Measurements from ENCODE around the gene DEAF1.

The DEAF1 gene

DNA sequence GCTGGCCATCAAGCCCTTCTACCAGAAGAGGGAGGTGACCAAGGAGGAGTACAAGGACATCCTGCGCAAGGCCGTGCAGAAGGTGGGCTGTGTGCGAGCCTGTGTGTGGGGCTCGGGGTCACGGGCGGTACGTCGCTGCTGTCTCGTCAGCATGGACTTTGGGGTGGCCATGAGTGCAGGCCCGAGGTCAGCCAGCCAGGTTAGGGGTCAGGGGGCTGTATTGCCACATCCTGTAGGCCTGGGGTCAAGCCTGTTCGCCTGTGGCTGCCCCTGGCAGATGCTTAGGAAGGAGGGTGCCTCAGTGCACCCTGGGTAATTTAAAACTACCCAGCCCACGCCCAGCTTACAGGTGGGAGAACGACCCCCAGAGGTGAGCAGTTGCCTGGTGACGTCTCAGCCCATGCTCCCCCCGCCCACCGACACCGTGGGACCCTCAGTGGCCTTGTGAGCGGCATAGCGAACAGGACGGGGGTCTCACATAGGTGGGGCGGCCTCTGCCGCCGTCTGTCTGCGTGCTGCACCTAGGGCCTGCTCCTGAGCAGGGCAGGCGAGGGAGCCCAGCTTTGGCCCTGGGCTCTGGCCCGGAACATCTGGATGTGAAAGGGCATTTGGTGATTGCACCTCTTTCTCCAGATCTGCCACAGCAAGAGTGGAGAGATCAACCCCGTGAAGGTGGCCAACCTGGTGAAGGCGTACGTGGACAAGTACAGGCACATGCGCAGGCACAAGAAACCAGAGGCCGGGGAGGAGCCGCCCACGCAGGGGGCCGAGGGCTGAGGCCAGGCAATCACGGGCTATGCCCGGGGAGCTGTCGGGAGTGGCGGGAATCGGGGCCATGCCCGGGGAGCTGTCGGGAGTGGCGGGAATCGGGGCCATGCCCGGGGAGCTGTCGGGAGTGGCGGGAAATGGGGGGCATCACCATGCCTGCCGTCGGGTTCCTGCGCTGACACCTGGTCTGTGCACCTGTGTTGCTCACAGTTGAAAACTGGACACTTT is 83.7 kb downstream of the DEAF1 start:
- POLR2A ChIA-PET: no interaction called here
- TF ChIP-seq SP1 (IDR thresholded peaks at IDR 0.05) (no peak), L3MBTL2 (conservative IDR thresholded peaks at IDR 0.05) (no peak), LEF1 (IDR thresholded peaks at IDR 0.05; ENCODE audit: borderline replicate concordance) (no peak), FOXA1 (IDR thresholded peaks at IDR 0.05) (no peak), TARDBP (IDR thresholded peaks at IDR 0.05) (no peak), BHLHE40 (IDR thresholded peaks at IDR 0.05; ENCODE audit: borderline replicate concordance) (no peak), HDGF (IDR thresholded peaks at IDR 0.05; ENCODE audit: borderline replicate concordance) (no peak), SUZ12 (IDR thresholded peaks at IDR 0.05) (no peak), ZNF384 (IDR thresholded peaks at IDR 0.05) (no peak), FOXK2 (IDR thresholded peaks at IDR 0.05) (no peak)
- TF ChIP-seq, protein P1, sequence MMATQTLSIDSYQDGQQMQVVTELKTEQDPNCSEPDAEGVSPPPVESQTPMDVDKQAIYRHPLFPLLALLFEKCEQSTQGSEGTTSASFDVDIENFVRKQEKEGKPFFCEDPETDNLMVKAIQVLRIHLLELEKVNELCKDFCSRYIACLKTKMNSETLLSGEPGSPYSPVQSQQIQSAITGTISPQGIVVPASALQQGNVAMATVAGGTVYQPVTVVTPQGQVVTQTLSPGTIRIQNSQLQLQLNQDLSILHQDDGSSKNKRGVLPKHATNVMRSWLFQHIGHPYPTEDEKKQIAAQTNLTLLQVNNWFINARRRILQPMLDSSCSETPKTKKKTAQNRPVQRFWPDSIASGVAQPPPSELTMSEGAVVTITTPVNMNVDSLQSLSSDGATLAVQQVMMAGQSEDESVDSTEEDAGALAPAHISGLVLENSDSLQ (IDR thresholded peaks at IDR 0.05): no peak
- CTCF ChIA-PET: no interaction called here
- DNase-seq (ENCODE audit: extremely low spot score): no peak

DNA sequence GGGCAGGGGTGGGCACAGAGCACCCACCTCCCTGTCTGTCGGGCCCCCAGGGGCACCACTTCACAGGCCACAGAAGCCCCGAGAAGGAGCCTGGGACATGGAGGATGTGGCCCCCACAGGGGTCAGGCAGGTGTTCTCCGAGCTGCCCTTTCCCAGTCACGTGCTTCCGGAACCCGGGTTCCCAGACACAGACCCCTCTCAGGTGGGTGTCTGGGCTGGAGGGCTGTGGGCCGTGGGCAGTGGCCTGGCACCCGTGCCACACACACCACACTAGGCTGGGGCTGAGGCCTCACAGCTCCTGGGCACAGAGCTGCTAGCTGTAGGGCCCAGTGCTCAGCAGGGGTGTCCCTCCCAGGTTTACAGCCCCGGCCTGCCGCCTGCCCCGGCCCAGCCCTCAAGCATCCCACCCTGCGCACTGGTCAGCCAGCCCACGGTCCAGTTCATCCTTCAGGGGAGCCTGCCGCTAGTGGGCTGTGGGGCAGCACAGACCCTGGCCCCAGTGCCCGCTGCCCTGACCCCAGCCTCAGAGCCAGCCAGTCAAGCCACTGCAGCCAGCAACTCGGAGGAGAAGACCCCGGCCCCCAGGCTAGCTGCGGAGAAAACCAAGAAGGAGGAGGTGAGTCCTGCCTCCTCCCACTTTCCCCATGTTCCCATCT is 84.7 kb downstream of the DEAF1 start:
- no peak for DNase-seq (ENCODE audit: extremely low spot score)
- CTCF ChIA-PET: no interaction called here
- TF ChIP-seq, protein P1 (IDR thresholded peaks at IDR 0.05): no peak
- TF ChIP-seq SUZ12 (IDR thresholded peaks at IDR 0.05) (no peak), CTBP1 (IDR thresholded peaks at IDR 0.05; ENCODE audit: borderline replicate concordance) (no peak), NFRKB (IDR thresholded peaks at IDR 0.05) (no peak), FOXK2 (IDR thresholded peaks at IDR 0.05) (no peak), LEF1 (IDR thresholded peaks at IDR 0.05; ENCODE audit: borderline replicate concordance) (no peak), BHLHE40 (IDR thresholded peaks at IDR 0.05; ENCODE audit: borderline replicate concordance) (no peak)
- POLR2A ChIA-PET: no interaction called here

DNA sequence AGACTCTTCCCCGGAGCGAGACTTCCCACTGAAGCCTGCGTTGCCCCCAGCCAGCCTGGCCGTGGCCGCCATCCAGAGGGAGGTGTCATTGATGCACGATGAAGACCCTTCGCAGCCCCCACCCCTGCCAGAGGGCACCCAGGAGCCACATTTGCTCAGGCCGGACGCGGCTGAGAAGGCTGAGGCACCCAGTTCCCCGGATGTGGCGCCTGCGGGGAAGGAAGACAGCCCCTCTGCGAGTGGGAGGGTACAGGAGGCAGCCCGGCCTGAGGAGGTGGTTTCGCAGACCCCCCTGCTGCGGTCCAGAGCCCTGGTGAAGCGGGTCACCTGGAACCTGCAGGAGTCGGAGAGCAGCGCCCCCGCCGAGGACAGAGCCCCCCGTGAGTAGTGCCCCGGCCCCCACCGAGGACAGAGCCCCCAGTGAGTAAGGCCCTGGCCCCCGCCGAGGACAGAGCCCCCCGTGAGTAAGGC is 85.6 kb downstream of the DEAF1 start:
- no peak for TF ChIP-seq L3MBTL2 (conservative IDR thresholded peaks at IDR 0.05)
- no peak for TF ChIP-seq BHLHE40 (IDR thresholded peaks at IDR 0.05; ENCODE audit: borderline replicate concordance)
- no peak for TF ChIP-seq FOXK2 (IDR thresholded peaks at IDR 0.05)
- TF ChIP-seq FOXA1 (IDR thresholded peaks at IDR 0.05): no peak
- TF ChIP-seq, protein P1 (IDR thresholded peaks at IDR 0.05): no peak
- no peak for TF ChIP-seq SP1 (IDR thresholded peaks at IDR 0.05)
- no peak for TF ChIP-seq LEF1 (IDR thresholded peaks at IDR 0.05; ENCODE audit: borderline replicate concordance)
- TF ChIP-seq SUZ12 (IDR thresholded peaks at IDR 0.05): no peak
- TF ChIP-seq FOXM1 (IDR thresholded peaks at IDR 0.05; ENCODE audit: borderline replicate concordance): no peak
- no peak for TF ChIP-seq ZNF384 (IDR thresholded peaks at IDR 0.05)
- TF ChIP-seq NFRKB (IDR thresholded peaks at IDR 0.05): no peak
- TF ChIP-seq ELF4 (IDR thresholded peaks at IDR 0.05): no peak
- no peak for TF ChIP-seq CTBP1 (IDR thresholded peaks at IDR 0.05; ENCODE audit: borderline replicate concordance)
- TF ChIP-seq TARDBP (IDR thresholded peaks at IDR 0.05): no peak
- no peak for DNase-seq (ENCODE audit: extremely low spot score)
- ChIA-PET POLR2A (no interaction called here), CTCF (no interaction called here)

DNA sequence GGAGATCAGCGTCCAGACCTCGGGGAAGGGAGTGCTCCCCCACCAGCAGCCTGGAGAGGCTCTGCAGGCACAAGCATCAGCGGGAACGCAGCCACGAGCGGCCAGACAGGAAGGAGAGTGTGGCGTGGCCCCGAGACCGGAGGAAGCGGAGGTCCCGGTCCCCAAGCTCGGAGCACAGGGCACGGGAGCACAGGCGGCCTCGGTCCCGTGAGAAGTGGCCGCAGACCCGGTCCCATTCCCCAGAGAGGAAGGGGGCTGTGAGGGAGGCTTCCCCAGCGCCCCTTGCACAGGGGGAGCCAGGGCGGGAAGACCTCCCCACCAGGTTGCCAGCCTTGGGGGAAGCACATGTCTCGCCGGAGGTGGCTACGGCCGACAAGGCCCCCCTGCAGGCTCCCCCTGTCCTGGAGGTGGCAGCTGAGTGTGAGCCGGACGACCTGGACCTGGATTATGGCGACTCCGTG is 86.2 kb downstream of the DEAF1 start:
- TF ChIP-seq, protein P1 (IDR thresholded peaks at IDR 0.05): no peak
- TF ChIP-seq CTBP1 (IDR thresholded peaks at IDR 0.05; ENCODE audit: borderline replicate concordance) (no peak), HDGF (IDR thresholded peaks at IDR 0.05; ENCODE audit: borderline replicate concordance) (no peak), NFRKB (IDR thresholded peaks at IDR 0.05) (no peak), FOXA1 (IDR thresholded peaks at IDR 0.05) (no peak), ELF4 (IDR thresholded peaks at IDR 0.05) (no peak), ZNF384 (IDR thresholded peaks at IDR 0.05) (no peak)
- no peak for DNase-seq (ENCODE audit: extremely low spot score)
- ChIA-PET POLR2A (no interaction called here), CTCF (no interaction called here)

DNA sequence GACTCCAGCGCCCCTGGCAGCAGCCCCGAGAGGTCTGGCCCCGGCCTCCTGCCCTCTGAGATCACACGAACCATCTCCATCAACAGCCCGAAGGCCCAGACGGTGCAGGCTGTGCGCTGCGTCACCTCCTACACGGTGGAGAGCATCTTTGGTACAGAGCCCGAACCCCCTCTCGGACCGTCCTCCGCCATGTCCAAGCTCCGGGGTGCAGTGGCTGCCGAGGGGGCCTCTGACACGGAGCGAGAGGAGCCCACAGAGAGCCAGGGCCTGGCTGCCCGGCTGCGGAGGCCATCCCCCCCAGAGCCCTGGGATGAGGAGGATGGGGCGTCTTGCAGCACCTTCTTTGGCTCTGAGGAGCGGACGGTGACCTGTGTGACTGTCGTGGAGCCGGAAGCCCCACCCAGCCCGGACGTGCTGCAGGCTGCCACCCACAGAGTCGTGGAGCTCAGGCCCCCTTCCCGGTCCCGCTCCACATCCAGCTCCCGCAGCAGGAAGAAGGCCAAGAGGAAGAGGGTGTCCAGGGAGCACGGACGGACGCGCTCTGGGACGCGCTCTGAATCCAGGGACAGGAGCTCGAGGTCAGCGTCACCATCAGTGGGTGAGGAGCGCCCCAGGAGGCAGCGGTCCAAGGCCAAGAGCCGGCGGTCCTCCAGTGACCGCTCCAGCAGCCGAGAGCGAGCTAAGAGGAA is 86.9 kb downstream of the DEAF1 start:
- POLR2A ChIA-PET: no interaction called here
- TF ChIP-seq LEF1 (IDR thresholded peaks at IDR 0.05; ENCODE audit: borderline replicate concordance) (no peak), ARNT (IDR thresholded peaks at IDR 0.05) (no peak), ZNF384 (IDR thresholded peaks at IDR 0.05) (no peak), HDGF (IDR thresholded peaks at IDR 0.05; ENCODE audit: borderline replicate concordance) (no peak), NFRKB (IDR thresholded peaks at IDR 0.05) (no peak), FOXA1 (IDR thresholded peaks at IDR 0.05) (no peak), FOXM1 (IDR thresholded peaks at IDR 0.05; ENCODE audit: borderline replicate concordance) (no peak), TARDBP (IDR thresholded peaks at IDR 0.05) (no peak), SP1 (IDR thresholded peaks at IDR 0.05) (no peak), SUZ12 (IDR thresholded peaks at IDR 0.05) (no peak), BHLHE40 (IDR thresholded peaks at IDR 0.05; ENCODE audit: borderline replicate concordance) (no peak), FOXK2 (IDR thresholded peaks at IDR 0.05) (no peak), ELF4 (IDR thresholded peaks at IDR 0.05) (no peak)
- DNase-seq (ENCODE audit: extremely low spot score): no peak
- CTCF ChIA-PET: no interaction called here

Data from HEK293T (cell line).